Measurements from ENCODE around the gene SLC39A11. TPM values are rescaled to one million over a fixed set of nuclear protein-coding genes. Genes with fewer than 3 reads are reported as not detected.

SLC39A11 gene
- total RNA-seq, 1 experiment from 2014 or later = 15.2 TPM

DNA sequence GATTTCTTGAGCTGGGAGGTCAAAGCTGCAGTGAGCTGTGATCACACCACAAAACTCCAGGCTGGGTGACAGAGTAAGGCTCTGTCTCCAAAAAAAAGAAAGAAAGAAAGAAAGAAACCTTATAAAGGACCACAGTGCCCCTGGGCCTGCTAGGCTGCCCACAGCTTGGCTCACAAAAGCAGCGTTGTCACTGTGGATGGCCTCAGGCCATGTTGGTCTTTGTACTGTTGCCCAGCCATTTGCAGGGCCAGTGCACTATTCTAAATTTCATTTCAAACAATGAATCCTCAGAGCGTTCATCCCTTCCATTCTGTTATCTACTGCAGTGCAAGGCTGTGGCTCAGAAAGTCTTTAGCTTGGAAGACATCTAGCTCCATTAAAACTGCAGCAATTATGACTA, 208.4 kb downstream of the SLC39A11 start:
- no peak for DNase-seq
- Mint-ChIP-seq H3K27ac (no peak overlapping the region), H3K36me3 (ENCODE audit: insufficient read depth in 1 of 3, low read depth in 3 of 3) (peaks cover 10 to 12% (median 11%) of the 10 kb centered on the region in 3 experiments), H3K27me3 (ENCODE audit: low read depth) (no peaks in the 10 kb centered on the region; the same call in none of the 2 replicates), H3K4me3 (no peak overlapping the region), H3K9me3 (peaks cover 13 to 14% of the 10 kb centered on the region in 2 experiments; a peak in 4 of 5 replicates), H3K4me1 (no peaks in the 10 kb centered on the region)
- no peak overlapping the region for H2BK5ac ChIP-seq (ENCODE audit: insufficient read length, low read length)
- no peaks in the 10 kb centered on the region for H3K23me2 ChIP-seq (ENCODE audit: insufficient read length, low read depth, low read length, poor library complexity, severe bottlenecking)
- H3K9me3 ChIP-seq (ENCODE audit: control insufficient read depth, low read depth, low read length) = no peaks in the 10 kb centered on the region
- H3K23ac ChIP-seq (ENCODE audit: insufficient read length, low read depth, low read length) = no peak overlapping the region
- no peak overlapping the region for H2AK5ac ChIP-seq (ENCODE audit: insufficient read length, low read length)
- no peaks in the 10 kb centered on the region for H4K20me1 ChIP-seq (ENCODE audit: control insufficient read depth, insufficient read depth, insufficient read length)
- no peak overlapping the region for H4K8ac ChIP-seq (replicated peaks; ENCODE audit: insufficient read length, low read depth, low read length)
- H2BK12ac ChIP-seq (ENCODE audit: insufficient read length, low read depth, low read length) = no peak overlapping the region
- H3K27ac ChIP-seq (ENCODE audit: insufficient read length, low read depth, low read length) = no peak overlapping the region
- no peaks in the 10 kb centered on the region for H3K79me1 ChIP-seq (ENCODE audit: insufficient read depth, low read depth, low read length, poor library complexity, severe bottlenecking)
- H3K4me2 ChIP-seq (ENCODE audit: insufficient read depth, insufficient read length, low read length) = no peak overlapping the region
- no peak overlapping the region for H2BK120ac ChIP-seq (ENCODE audit: low read depth, low read length, poor library complexity, severe bottlenecking)
- no peak overlapping the region for H4K91ac ChIP-seq (ENCODE audit: insufficient read length, low read depth, low read length)
- no peaks in the 10 kb centered on the region for H3K79me2 ChIP-seq (ENCODE audit: insufficient read depth, low read length)
- no peak overlapping the region for H4K5ac ChIP-seq (ENCODE audit: insufficient read length, low read depth, low read length)
- TF ChIP-seq, protein P1, sequence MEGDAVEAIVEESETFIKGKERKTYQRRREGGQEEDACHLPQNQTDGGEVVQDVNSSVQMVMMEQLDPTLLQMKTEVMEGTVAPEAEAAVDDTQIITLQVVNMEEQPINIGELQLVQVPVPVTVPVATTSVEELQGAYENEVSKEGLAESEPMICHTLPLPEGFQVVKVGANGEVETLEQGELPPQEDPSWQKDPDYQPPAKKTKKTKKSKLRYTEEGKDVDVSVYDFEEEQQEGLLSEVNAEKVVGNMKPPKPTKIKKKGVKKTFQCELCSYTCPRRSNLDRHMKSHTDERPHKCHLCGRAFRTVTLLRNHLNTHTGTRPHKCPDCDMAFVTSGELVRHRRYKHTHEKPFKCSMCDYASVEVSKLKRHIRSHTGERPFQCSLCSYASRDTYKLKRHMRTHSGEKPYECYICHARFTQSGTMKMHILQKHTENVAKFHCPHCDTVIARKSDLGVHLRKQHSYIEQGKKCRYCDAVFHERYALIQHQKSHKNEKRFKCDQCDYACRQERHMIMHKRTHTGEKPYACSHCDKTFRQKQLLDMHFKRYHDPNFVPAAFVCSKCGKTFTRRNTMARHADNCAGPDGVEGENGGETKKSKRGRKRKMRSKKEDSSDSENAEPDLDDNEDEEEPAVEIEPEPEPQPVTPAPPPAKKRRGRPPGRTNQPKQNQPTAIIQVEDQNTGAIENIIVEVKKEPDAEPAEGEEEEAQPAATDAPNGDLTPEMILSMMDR (conservative IDR thresholded peaks at IDR 0.05) = no peak
- no peak overlapping the region for H3K14ac ChIP-seq (ENCODE audit: insufficient read depth, low read length)
- H2BK20ac ChIP-seq (ENCODE audit: low read depth, low read length, poor library complexity, severe bottlenecking) = no peak overlapping the region
- WGBS (ENCODE audit: extremely low coverage, insufficient read length, low lambda C conversion rate) = no CpG with 5 or more reads among the region's 2 CpGs
- no peak overlapping the region for H3T11ph ChIP-seq (ENCODE audit: low read length)
- no peak overlapping the region for H3K18ac ChIP-seq (ENCODE audit: insufficient read length, low read depth, low read length)
- no peak overlapping the region for H2BK15ac ChIP-seq (ENCODE audit: low read depth, low read length)
- H3K9ac ChIP-seq (ENCODE audit: extremely low read depth, insufficient read length, low read length) = no peak overlapping the region
- no peaks in the 10 kb centered on the region for H3K4me1 ChIP-seq (ENCODE audit: insufficient read depth, low read length)
- no peak overlapping the region for H2AFZ ChIP-seq (ENCODE audit: low read length)
- H3K56ac ChIP-seq (ENCODE audit: insufficient read length, low read depth, low read length) = no peak overlapping the region
- H3K4ac ChIP-seq (ENCODE audit: low read depth, low read length) = no peak overlapping the region
- H3K27me3 ChIP-seq (ENCODE audit: insufficient read depth, low read length) = no peaks in the 10 kb centered on the region
